ENCODE results near the gene AKAP8L. TPM values are rescaled to one million over a fixed set of nuclear protein-coding genes. Genes with fewer than 3 reads are reported as not detected.

AKAP8L gene
- total RNA-seq, 1 experiment from 2014 or later: 106 TPM

GRCh38 chr19:15330801-15331418, 87.9 kb downstream of the AKAP8L start:
- DNase-seq (ENCODE audit: low read depth, low spot score): no peak
- BruUV-seq (replicated peaks): TSS peak; percentile 56
- TF ChIP-seq POLR2AphosphoS5 (IDR thresholded peaks at IDR 0.05; ENCODE audit: low read depth, low read length) (no peak), CEBPB (IDR thresholded peaks at IDR 0.05; ENCODE audit: low read depth) (no peak), MAX (IDR thresholded peaks at IDR 0.05) (no peak), YY1 (IDR thresholded peaks at IDR 0.05; ENCODE audit: extremely low read depth, insufficient replicate concordance, low read depth, low read length) (no peak), ZNF274 (IDR thresholded peaks at IDR 0.05; ENCODE audit: low read depth, low read length) (no peak), RAD21 (IDR thresholded peaks at IDR 0.05; ENCODE audit: low read depth) (no peak), CBX3 (IDR thresholded peaks at IDR 0.05; ENCODE audit: low read depth) (no peak), POLR2A (IDR thresholded peaks at IDR 0.05; ENCODE audit: borderline replicate concordance, extremely low read depth, insufficient read depth, insufficient read length) (no peak), SRF (IDR thresholded peaks at IDR 0.05; ENCODE audit: low read depth) (no peak), JUND (IDR thresholded peaks at IDR 0.05) (no peak), SIN3A (IDR thresholded peaks at IDR 0.05; ENCODE audit: low read depth) (no peak), ELF1 (IDR thresholded peaks at IDR 0.05; ENCODE audit: borderline replicate concordance, low read depth) (no peak), ZBTB33 (IDR thresholded peaks at IDR 0.05; ENCODE audit: extremely low read depth, insufficient replicate concordance, low read length) (no peak), ZFX (IDR thresholded peaks at IDR 0.05) (no peak), EGR1 (IDR thresholded peaks at IDR 0.05; ENCODE audit: low read depth) (no peak), ATF3 (IDR thresholded peaks at IDR 0.05) (no peak), SP1 (IDR thresholded peaks at IDR 0.05; ENCODE audit: low read depth) (no peak), EZH2phosphoT487 (IDR thresholded peaks at IDR 0.05; ENCODE audit: borderline replicate concordance) (no peak), EZH2 (IDR thresholded peaks at IDR 0.05) (no peak), FOSL1 (IDR thresholded peaks at IDR 0.05; ENCODE audit: low read depth) (no peak)
- ChIA-PET CTCF (no interaction called here), POLR2A (no interaction called here), RAD21 (ENCODE audit: low non-redundant PET in 1 of 2, low total read pairs in 2 of 2, uncharacterized antibody in 2 of 2, unreplicated experiment in 2 of 2) (no interaction called here)
- no peak for ATAC-seq
- no peaks in the 10 kb centered on the region for H3K9me2 ChIP-seq (ENCODE audit: insufficient read depth)
- no peaks in the 10 kb centered on the region for H3K9me3 ChIP-seq (ENCODE audit: control insufficient read depth in 1 of 2, insufficient read depth in 1 of 2, low read depth in 1 of 2, low read length in 2 of 2)
- peaks cover 7% of the 10 kb centered on the region for H4K20me1 ChIP-seq (ENCODE audit: insufficient read depth)
- peak overlapping the region; percentile 82 for H3K27ac ChIP-seq (ENCODE audit: low read depth, low read length)
- no peak overlapping the region for H2AFZ ChIP-seq (ENCODE audit: low read depth, low read length, poor library complexity, severe bottlenecking)
- H3K79me2 ChIP-seq (ENCODE audit: insufficient read depth, low read length): peaks cover 63% of the 10 kb centered on the region
- intact Hi-C loops (cut with micrococcal nuclease): no loop called here
- H3K36me3 ChIP-seq (ENCODE audit: control insufficient read depth in 1 of 2, insufficient read depth in 2 of 2, low read length in 2 of 2): no peaks in the 10 kb centered on the region
- peaks cover 3 to 7% of the 10 kb centered on the region in 2 experiments; a peak in 2 of 4 replicates for H3K4me1 ChIP-seq (ENCODE audit: control insufficient read depth in 1 of 2, insufficient read depth in 2 of 2, low read length in 2 of 2)
- peak overlapping the region; percentile 73 to 75 for H3K4me3 ChIP-seq (replicated peaks in 1 of 2; ENCODE audit: low read depth in 1 of 2, low read length in 2 of 2)
- H3K4me2 ChIP-seq (ENCODE audit: low read length): peak overlapping the region; percentile 82
- peak overlapping the region; percentile 80 for H3K9ac ChIP-seq (ENCODE audit: low read length)
- H3K27me3 ChIP-seq (ENCODE audit: insufficient read depth, low read length): no peaks in the 10 kb centered on the region

All from HCT116 (cell line).